ENCODE data around the gene LRP8.

DNA sequence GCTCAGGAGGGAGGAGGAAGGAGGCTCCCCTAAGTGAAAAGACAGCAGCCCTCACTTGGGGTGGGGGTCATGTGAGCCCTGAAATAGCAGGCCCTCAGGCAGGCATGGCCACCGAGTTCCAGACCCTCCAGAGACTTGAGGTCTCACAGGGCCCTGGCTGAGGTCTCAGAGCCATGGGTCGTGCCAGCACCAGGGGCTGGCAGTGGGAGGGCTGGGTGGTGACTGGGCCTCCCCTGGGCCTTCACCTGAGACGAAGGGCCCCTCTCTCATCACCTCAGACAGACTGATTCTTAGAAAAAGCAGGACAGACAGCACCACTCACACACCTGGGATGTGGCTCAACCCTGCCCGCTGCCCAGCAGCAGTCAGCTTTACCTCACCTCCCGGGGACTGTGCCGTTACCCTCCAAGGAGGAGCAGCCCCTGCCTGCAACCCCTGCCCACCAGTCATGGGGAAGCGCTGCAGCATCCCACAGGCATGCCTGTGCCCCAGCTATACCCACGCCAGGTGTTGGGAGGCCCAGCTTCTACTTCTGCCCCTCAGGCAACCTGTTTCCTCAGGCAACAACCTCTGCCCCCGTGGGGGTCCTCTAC is 42.6 kb upstream of the LRP8 start:
- TF ChIP-seq POLR2A (IDR thresholded peaks at IDR 0.05; ENCODE audit: low read length) (no peak), GATA1 (IDR thresholded peaks at IDR 0.05; ENCODE audit: low read depth, low read length) (no peak)
